Measurements from ENCODE around the gene CARS2. TPM values are rescaled to one million over a fixed set of nuclear protein-coding genes. Genes with fewer than 3 reads are reported as not detected.
A peak's percentile ranks its signal among the peaks of the same experiment; 100 is the strongest.

The CARS2 gene
- total RNA-seq, 6 experiments from 2014 or later: 50.1 to 68.0 (median 52.9) TPM

DNA sequence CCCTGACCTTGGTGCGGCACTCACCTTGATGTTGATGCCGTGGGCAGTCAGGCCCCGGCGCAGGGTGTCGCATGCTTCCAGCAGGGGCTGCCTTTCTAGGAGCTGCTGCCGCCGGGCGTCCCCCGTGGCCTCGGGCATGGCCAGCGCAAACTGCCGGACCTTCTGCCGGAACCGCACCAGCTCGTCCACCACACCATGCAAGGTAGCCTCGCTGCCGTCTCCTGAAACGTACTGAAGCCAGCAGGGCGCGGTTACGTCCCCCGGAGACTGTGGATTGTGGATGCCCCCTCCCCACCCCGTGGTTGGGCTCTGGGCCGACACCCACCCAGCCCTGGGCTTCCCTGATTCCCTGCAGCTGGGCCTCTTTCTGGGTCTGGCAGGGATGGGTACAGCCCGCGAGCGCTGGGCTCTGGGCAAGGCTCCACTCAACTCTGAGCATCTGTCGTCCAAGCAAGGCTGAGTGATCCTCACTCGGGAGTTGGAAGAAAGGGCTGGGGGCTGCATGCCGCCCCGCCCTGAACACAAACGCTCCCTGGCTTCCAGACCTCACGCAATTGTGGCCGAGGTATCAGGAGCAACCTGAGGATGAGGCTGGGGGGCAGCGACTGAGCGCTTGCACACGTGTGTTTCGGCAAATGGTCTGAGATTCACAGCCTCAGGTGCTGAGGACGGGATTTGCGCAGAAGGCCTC is 63.5 kb downstream of the CARS2 start:
- Mint-ChIP-seq H3K27me3 (ENCODE audit: insufficient read depth) (peaks cover 5% of the 10 kb centered on the region), H3K4me3 (no peak overlapping the region), H3K9me3 (no peaks in the 10 kb centered on the region), H3K27ac (no peak overlapping the region), H3K4me1 (ENCODE audit: low read depth) (no peaks in the 10 kb centered on the region; the same call in 1 of the 2 replicates), H3K36me3 (ENCODE audit: low read depth) (peaks cover 20% of the 10 kb centered on the region)
- TF ChIP-seq, protein P1, sequence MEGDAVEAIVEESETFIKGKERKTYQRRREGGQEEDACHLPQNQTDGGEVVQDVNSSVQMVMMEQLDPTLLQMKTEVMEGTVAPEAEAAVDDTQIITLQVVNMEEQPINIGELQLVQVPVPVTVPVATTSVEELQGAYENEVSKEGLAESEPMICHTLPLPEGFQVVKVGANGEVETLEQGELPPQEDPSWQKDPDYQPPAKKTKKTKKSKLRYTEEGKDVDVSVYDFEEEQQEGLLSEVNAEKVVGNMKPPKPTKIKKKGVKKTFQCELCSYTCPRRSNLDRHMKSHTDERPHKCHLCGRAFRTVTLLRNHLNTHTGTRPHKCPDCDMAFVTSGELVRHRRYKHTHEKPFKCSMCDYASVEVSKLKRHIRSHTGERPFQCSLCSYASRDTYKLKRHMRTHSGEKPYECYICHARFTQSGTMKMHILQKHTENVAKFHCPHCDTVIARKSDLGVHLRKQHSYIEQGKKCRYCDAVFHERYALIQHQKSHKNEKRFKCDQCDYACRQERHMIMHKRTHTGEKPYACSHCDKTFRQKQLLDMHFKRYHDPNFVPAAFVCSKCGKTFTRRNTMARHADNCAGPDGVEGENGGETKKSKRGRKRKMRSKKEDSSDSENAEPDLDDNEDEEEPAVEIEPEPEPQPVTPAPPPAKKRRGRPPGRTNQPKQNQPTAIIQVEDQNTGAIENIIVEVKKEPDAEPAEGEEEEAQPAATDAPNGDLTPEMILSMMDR (IDR thresholded peaks at IDR 0.05): no peak
- DNase-seq: no peak

DNA sequence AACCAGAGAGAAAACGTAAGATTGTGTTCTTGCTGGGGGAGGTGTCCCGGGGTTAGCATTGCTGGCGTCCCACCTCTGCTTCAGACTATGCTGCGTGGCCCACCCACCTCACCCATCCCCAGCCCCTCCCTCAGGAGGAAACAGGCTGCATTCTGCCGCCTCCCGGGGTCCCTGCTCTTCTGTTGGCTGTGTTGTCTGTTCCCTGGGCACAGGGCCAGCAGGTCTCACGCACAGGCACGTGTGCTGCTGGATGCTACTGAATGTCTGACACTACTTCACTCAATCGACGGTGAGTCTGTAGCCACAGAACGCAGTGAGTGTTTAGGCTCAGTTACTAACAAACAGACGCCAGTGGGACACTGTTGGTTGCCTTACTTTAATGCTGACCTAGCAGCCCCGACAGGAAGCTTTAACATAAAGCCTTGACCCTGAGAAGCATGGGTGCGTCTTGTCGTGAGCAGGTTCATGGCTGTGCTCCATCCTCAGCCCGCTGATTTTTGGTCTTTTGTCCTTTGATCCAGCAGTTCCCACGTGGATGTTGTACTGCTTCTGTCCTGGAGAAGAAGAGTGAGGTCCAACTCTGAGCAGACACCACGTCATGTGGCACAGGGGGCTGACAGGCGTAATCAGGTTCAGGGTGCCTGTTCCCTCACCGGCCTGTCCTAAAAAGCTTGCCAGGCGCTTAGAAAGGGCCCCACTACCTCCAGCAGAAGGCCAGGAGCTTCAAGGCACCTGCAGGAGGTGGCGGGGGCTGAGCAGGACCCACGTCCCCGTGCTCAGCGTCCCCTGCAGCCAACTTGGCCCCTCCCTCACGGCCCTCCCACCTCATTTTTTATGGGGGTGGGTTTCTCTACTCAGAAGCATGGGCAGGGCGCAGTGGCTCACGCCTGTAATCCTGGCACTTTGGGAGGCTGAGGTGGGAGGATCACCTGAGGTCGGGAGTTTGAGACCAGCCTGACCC is 64.6 kb downstream of the CARS2 start:
- H3K36me3 Mint-ChIP-seq (ENCODE audit: low read depth): peaks cover 20% of the 10 kb centered on the region

DNA sequence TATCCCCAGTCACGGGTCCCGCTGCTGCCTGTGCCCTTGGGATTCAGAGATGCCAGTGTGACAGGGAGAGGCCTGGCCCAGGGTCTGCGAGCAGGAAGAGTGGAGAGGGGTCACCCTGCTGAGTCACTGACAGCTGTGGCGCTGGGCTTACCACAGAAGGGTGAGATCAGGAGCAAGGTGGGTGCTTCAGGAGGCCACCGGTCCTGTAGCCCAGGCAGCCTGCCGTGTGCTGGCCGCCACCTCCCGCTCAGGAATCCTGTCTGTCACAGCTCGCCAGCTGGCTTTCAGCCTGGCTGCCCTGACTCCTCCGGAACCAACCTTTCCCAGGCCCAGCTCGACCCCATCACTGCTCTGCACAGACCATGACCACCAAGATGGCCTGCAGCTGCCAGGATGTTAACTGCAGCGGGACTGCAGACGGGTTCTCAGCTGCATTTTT is 65.3 kb downstream of the CARS2 start:
- Mint-ChIP-seq H3K9me3 (no peaks in the 10 kb centered on the region), H3K4me1 (ENCODE audit: low read depth) (no peaks in the 10 kb centered on the region; the same call in 1 of the 2 replicates), H3K27me3 (ENCODE audit: insufficient read depth) (peaks cover 5% of the 10 kb centered on the region), H3K36me3 (ENCODE audit: low read depth) (peaks cover 20% of the 10 kb centered on the region), H3K27ac (peak overlapping the region; percentile 67; the same call in 1 of the 2 replicates), H3K4me3 (no peak overlapping the region)
- no peak for DNase-seq
- TF ChIP-seq, protein P1 (IDR thresholded peaks at IDR 0.05): no peak

More for the DNA sequence above, 64.6 kb downstream of the CARS2 start:
- TF ChIP-seq, protein P1 (IDR thresholded peaks at IDR 0.05): no peak
- H3K27ac Mint-ChIP-seq: 0 out of 2 replicates have a peak overlapping the region, but pooled peaks have one; percentile 21
- H3K9me3 Mint-ChIP-seq: no peaks in the 10 kb centered on the region
- H3K4me3 Mint-ChIP-seq: no peak overlapping the region
- H3K27me3 Mint-ChIP-seq (ENCODE audit: insufficient read depth): peaks cover 5% of the 10 kb centered on the region
- no peak for DNase-seq
- H3K4me1 Mint-ChIP-seq (ENCODE audit: low read depth): no peaks in the 10 kb centered on the region; the same call in 1 of the 2 replicates

DNA sequence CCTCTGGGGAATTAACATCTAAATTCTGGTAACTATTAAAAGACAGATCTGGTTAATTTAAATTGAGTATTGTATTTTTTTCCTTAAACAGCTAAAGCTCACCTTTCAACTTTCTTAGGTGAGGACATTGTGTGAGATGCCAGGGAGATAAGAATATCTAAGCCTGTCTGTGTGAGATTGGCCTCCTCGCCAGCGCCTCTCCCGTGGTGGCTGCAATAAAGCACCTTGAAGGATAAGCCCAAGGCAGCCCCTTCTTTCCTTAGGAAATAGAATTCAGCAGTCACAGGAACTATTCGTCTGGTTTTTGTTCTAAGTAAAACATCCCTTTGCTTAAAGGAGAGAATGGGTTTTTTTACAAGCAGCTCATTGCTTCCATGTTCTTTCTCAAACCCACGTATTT is 66.0 kb downstream of the CARS2 start:
- TF ChIP-seq, protein P1 (IDR thresholded peaks at IDR 0.05): no peak
- H3K9me3 Mint-ChIP-seq: no peaks in the 10 kb centered on the region
- no peaks in the 10 kb centered on the region; the same call in 1 of the 2 replicates for H3K4me1 Mint-ChIP-seq (ENCODE audit: low read depth)
- H3K27ac Mint-ChIP-seq: no peak overlapping the region
- H3K36me3 Mint-ChIP-seq (ENCODE audit: low read depth): peaks cover 21% of the 10 kb centered on the region
- no peak for DNase-seq
- peaks cover 5% of the 10 kb centered on the region for H3K27me3 Mint-ChIP-seq (ENCODE audit: insufficient read depth)
- H3K4me3 Mint-ChIP-seq: no peak overlapping the region
